Measurements from ENCODE around the gene OTX2. TPM values are rescaled to one million over a fixed set of nuclear protein-coding genes. Genes with fewer than 3 reads are reported as not detected.

The OTX2 gene
- total RNA-seq (not detected), total RNA-seq (0 to 0.28 (median 0) reads per million in 172 experiments)
- not detected for polyA plus RNA-seq (2013, experiment 1 of 2)
- polyA plus RNA-seq (2013, experiment 2 of 2): not detected

- Histone ChIP-seq H3K4me3 (ENCODE audit: low read length) (no peak within 1 kb of the TSS), H3K36me3 (ENCODE audit: insufficient read depth, low read length) (no peaks in the 10 kb centered on the region), H3K27me3 (ENCODE audit: control insufficient read depth in 1 of 2, insufficient read depth in 2 of 2, low read length in 2 of 2) (peaks cover 73 to 95% of the 10 kb centered on the region in 2 experiments), H3K4me1 (ENCODE audit: insufficient read depth, low read length) (peaks cover 5% of the 10 kb centered on the region), H3K27ac (ENCODE audit: low read depth in 1 of 2, low read length in 2 of 2) (no peak within 1 kb of the TSS), H3K9me3 (ENCODE audit: control insufficient read depth in 1 of 2, insufficient read depth in 1 of 2, low read length in 2 of 2) (peaks cover 1 to 39% of the 10 kb centered on the region in 2 experiments)
- ATAC-seq (ENCODE audit: poor library complexity) (no peak), DNase-seq (no peak)
- H3K4me3 Mint-ChIP-seq: peak within 1 kb of the TSS; percentile 16
- ChIA-PET POLR2A (no interaction called here), CTCF (no interaction called here)
- H3K36me3 Mint-ChIP-seq (ENCODE audit: low read depth): no peaks in the 10 kb centered on the region
- H3K9me3 Mint-ChIP-seq: peaks cover 6% of the 10 kb centered on the region
- peaks cover 85% of the 10 kb centered on the region for H3K27me3 Mint-ChIP-seq
- TF ChIP-seq, protein P1, sequence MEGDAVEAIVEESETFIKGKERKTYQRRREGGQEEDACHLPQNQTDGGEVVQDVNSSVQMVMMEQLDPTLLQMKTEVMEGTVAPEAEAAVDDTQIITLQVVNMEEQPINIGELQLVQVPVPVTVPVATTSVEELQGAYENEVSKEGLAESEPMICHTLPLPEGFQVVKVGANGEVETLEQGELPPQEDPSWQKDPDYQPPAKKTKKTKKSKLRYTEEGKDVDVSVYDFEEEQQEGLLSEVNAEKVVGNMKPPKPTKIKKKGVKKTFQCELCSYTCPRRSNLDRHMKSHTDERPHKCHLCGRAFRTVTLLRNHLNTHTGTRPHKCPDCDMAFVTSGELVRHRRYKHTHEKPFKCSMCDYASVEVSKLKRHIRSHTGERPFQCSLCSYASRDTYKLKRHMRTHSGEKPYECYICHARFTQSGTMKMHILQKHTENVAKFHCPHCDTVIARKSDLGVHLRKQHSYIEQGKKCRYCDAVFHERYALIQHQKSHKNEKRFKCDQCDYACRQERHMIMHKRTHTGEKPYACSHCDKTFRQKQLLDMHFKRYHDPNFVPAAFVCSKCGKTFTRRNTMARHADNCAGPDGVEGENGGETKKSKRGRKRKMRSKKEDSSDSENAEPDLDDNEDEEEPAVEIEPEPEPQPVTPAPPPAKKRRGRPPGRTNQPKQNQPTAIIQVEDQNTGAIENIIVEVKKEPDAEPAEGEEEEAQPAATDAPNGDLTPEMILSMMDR (IDR thresholded peaks at IDR 0.05): no peak
- intact Hi-C loops (cut with DNase I, micrococcal nuclease): no loop called here
- no peak within 1 kb of the TSS for H3K27ac Mint-ChIP-seq
- peaks cover 37% of the 10 kb centered on the region for H3K4me1 Mint-ChIP-seq (ENCODE audit: low read depth)
These were observed at the start of gene OTX2 for GRCh38 chr14:56810147-56810719. TSS of gene OTX2 (minus strand) at chr14:56810479. CDS start at chr14:56805456, 5,023 bp downstream.

- CTCF ChIA-PET: interaction anchor here (0.6 kb wide), 1 partner anchor 45 kb away, joined by 3 read pairs; no protein-coding TSS in a partner anchor
- ATAC-seq (ENCODE audit: poor library complexity) (no peak), DNase-seq (no peak)
- intact Hi-C loops (cut with DNase I, micrococcal nuclease): no loop called here
- Mint-ChIP-seq H3K4me3 (no peak overlapping the region), H3K4me1 (ENCODE audit: low read depth) (no peaks in the 10 kb centered on the region), H3K9me3 (no peaks in the 10 kb centered on the region), H3K36me3 (ENCODE audit: low read depth) (no peaks in the 10 kb centered on the region), H3K27ac (no peak overlapping the region), H3K27me3 (peaks cover 51% of the 10 kb centered on the region)
- no peaks in the 10 kb centered on the region for H3K36me3 ChIP-seq (ENCODE audit: insufficient read depth, low read length)
- TF ChIP-seq, protein P1 (IDR thresholded peaks at IDR 0.05): no peak
- no peaks in the 10 kb centered on the region for H3K4me1 ChIP-seq (ENCODE audit: insufficient read depth, low read length)
- H3K4me3 ChIP-seq (ENCODE audit: low read length): no peak overlapping the region
- H3K27ac ChIP-seq (ENCODE audit: low read depth in 1 of 2, low read length in 2 of 2): no peak overlapping the region
- H3K9me3 ChIP-seq (ENCODE audit: control insufficient read depth in 1 of 2, insufficient read depth in 1 of 2, low read length in 2 of 2): no peaks in the 10 kb centered on the region
- H3K27me3 ChIP-seq (ENCODE audit: control insufficient read depth in 1 of 2, insufficient read depth in 2 of 2, low read length in 2 of 2): peaks cover 7 to 8% of the 10 kb centered on the region in 2 experiments
- POLR2A ChIA-PET: no interaction called here
These were observed 48.1 kb upstream of the OTX2 start for GRCh38 chr14:56858422-56858821.

GRCh38 chr14:56857216-56857615, 46.9 kb upstream of the OTX2 start:
- CTCF ChIA-PET: no interaction called here
- peaks cover 56% of the 10 kb centered on the region for H3K27me3 Mint-ChIP-seq
- Histone ChIP-seq H3K27me3 (ENCODE audit: control insufficient read depth in 1 of 2, insufficient read depth in 2 of 2, low read length in 2 of 2) (peaks cover 7 to 8% of the 10 kb centered on the region in 2 experiments), H3K4me3 (ENCODE audit: low read length) (no peak overlapping the region), H3K4me1 (ENCODE audit: insufficient read depth, low read length) (no peaks in the 10 kb centered on the region), H3K9me3 (ENCODE audit: control insufficient read depth in 1 of 2, insufficient read depth in 1 of 2, low read length in 2 of 2) (no peaks in the 10 kb centered on the region), H3K27ac (ENCODE audit: low read depth in 1 of 2, low read length in 2 of 2) (no peak overlapping the region), H3K36me3 (ENCODE audit: insufficient read depth, low read length) (no peaks in the 10 kb centered on the region)
- H3K4me1 Mint-ChIP-seq (ENCODE audit: low read depth): no peaks in the 10 kb centered on the region
- intact Hi-C loops (cut with DNase I, micrococcal nuclease): no loop called here
- POLR2A ChIA-PET: no interaction called here
- H3K27ac Mint-ChIP-seq: no peak overlapping the region
- H3K9me3 Mint-ChIP-seq: no peaks in the 10 kb centered on the region
- no peak overlapping the region for H3K4me3 Mint-ChIP-seq
- TF ChIP-seq, protein P1 (IDR thresholded peaks at IDR 0.05): no peak
- ATAC-seq (ENCODE audit: poor library complexity): no peak
- H3K36me3 Mint-ChIP-seq (ENCODE audit: low read depth): no peaks in the 10 kb centered on the region
- DNase-seq: no peak
